PFSK-1 (cell line): Measurements from ENCODE around the gene APOM.

ENCODE experiments used
- POLR2AphosphoS5 ChIP-seq: IDR thresholded peaks from 2 replicates; pipeline ENCODE4 v1.6.1; 2012; ENCODE audit warnings: low read depth, mild to moderate bottlenecking, control low read depth, low read length, moderate library complexity
- SIN3A ChIP-seq: IDR thresholded peaks from 2 replicates; pipeline ENCODE4 v1.6.1; 2012; ENCODE audit warnings: mild to moderate bottlenecking, low read length, moderate library complexity, borderline replicate concordance; ENCODE audit not compliant: insufficient read depth
- TAF1 ChIP-seq: IDR thresholded peaks from 2 replicates; pipeline ENCODE4 v1.6.1; 2012; ENCODE audit warnings: low read length, control low read depth, borderline replicate concordance; ENCODE audit not compliant: insufficient read depth
- TF ChIP-seq, protein P1 (sequence below), 2 experiments: IDR thresholded peaks; 2 replicates each; pipeline versions ENCODE4 v1.6.1 to v1.8.0; 2011 to 2012; ENCODE audit warnings: low read depth in 2 of 2, low read length in 2 of 2, control low read depth in 1 of 2, inconsistent platforms in 1 of 2, mild to moderate bottlenecking in 1 of 2, moderate library complexity in 1 of 2; ENCODE audit not compliant: insufficient read depth in 1 of 2

DNA sequence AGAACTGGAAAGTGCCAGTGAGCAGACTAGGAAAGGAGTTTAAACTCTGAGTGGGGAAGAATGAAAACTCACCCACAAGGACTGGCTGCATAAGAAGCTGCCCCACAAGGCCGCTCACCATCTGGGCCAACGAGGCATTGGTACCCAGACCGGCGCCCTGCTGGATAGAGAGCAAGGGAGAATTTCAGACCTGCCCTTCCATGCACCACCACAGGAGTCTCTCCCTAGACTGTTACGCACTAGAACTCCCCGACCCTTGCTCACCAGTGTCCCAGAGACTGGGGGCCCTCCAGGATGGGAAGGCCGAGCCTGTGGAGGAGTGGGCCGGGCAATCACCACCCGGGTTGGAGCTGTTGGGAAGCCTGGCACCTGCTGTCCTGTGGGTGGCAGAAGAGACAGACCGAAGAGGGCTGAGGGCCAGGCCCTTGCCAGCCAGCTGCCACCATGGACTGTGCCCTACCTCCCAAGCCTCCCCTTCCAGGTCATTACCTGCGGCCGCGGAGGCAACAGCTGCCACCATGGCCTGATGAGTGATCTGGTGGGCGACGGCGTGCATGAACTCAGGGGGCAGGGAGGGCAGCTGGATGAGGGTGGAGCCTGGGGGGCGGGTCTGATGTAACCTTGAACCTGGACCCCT lies 11.8 kb upstream of the APOM start:
- no peak for TF ChIP-seq POLR2AphosphoS5
- no peak for TF ChIP-seq SIN3A
- no peak for TF ChIP-seq TAF1
- TF ChIP-seq, protein P1, sequence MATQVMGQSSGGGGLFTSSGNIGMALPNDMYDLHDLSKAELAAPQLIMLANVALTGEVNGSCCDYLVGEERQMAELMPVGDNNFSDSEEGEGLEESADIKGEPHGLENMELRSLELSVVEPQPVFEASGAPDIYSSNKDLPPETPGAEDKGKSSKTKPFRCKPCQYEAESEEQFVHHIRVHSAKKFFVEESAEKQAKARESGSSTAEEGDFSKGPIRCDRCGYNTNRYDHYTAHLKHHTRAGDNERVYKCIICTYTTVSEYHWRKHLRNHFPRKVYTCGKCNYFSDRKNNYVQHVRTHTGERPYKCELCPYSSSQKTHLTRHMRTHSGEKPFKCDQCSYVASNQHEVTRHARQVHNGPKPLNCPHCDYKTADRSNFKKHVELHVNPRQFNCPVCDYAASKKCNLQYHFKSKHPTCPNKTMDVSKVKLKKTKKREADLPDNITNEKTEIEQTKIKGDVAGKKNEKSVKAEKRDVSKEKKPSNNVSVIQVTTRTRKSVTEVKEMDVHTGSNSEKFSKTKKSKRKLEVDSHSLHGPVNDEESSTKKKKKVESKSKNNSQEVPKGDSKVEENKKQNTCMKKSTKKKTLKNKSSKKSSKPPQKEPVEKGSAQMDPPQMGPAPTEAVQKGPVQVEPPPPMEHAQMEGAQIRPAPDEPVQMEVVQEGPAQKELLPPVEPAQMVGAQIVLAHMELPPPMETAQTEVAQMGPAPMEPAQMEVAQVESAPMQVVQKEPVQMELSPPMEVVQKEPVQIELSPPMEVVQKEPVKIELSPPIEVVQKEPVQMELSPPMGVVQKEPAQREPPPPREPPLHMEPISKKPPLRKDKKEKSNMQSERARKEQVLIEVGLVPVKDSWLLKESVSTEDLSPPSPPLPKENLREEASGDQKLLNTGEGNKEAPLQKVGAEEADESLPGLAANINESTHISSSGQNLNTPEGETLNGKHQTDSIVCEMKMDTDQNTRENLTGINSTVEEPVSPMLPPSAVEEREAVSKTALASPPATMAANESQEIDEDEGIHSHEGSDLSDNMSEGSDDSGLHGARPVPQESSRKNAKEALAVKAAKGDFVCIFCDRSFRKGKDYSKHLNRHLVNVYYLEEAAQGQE (IDR thresholded peaks at IDR 0.05; ENCODE audit: insufficient read depth in 1 of 2, low read depth in 2 of 2, low read length in 2 of 2) = no peak
